Transverse colon (tissue), 4 donors: ENCODE measurements around the gene CEP89. TPM values are rescaled to one million over a fixed set of nuclear protein-coding genes. Genes with fewer than 3 reads are reported as not detected.

Experiments
- DNase-seq: peaks from one replicate; pipeline ENCODE4 v3.0.0-alpha.2; 2019
- H3K27ac ChIP-seq, 4 donors: fragments of 200-600 bp; sonication (generic); 2 replicates each; pipeline ENCODE4 v1.5.1; 2016 to 2018; ENCODE audit warnings: inconsistent platforms in 4 of 4
- H3K27me3 ChIP-seq: fragments of 200-600 bp; sonication (generic); 2 replicates; pipeline ENCODE4 v1.5.1; 2017; ENCODE audit warnings: inconsistent platforms
- H3K36me3 ChIP-seq, 4 donors: fragments of 200-600 bp; sonication (generic); 2 replicates each; pipeline ENCODE4 v1.5.1; 2017 to 2019; ENCODE audit warnings: inconsistent platforms in 4 of 4
- H3K4me1 ChIP-seq, 4 donors: fragments of 200-600 bp; sonication (generic); 2 replicates each; pipeline ENCODE4 v1.5.1; 2017 to 2020; ENCODE audit warnings: inconsistent platforms in 4 of 4
- H3K4me3 ChIP-seq, 4 donors: fragments of 200-600 bp; sonication (generic); 1 replicate in 1 of 4; 2 replicates in 3 of 4; pipeline versions ENCODE4 v1.5.1 to v1.6.1; 2017 to 2019; ENCODE audit warnings: inconsistent platforms in 4 of 4
- H3K9me3 ChIP-seq, 2 donors: fragments of 200-600 bp; sonication (generic); 2 replicates each; pipeline ENCODE4 v1.5.1; 2017 to 2019; ENCODE audit warnings: inconsistent platforms in 2 of 2
- CTCF ChIP-seq, 5 experiments: fragments of 200-600 bp in 3 of 5; fragments of 450-650 bp in 2 of 5; sonication (generic) in 3 of 5; IDR thresholded peaks; 1 replicate in 2 of 5; 2 replicates in 3 of 5; pipeline ENCODE4 v1.5.1; 2016 to 2017; ENCODE audit warnings: antibody characterized with exemption in 5 of 5, inconsistent platforms in 3 of 5, mild to moderate bottlenecking in 2 of 5, moderate library complexity in 1 of 5
- EP300 ChIP-seq: sonication (generic); formaldehyde crosslinking; IDR thresholded peaks from one replicate; pipeline ENCODE4 v1.6.1; 2017; ENCODE audit warnings: antibody characterized with exemption, low read depth
- POLR2A ChIP-seq: fragments of 450-650 bp; IDR thresholded peaks from one replicate; pipeline ENCODE4 v1.6.1; 2016; ENCODE audit warnings: antibody characterized with exemption, mild to moderate bottlenecking, moderate library complexity
- POLR2AphosphoS5 ChIP-seq, 3 donors: sonication (generic); formaldehyde crosslinking; IDR thresholded peaks; one replicate each; pipeline ENCODE4 v1.6.1; 2016; ENCODE audit warnings: antibody characterized with exemption in 3 of 3
- WGBS, 2 donors: methylation state at CpG; one replicate each; pipeline ENCODE4 v1.1.5; 2018; ENCODE audit warnings: low coverage in 1 of 2; 5-methylcytosine and 5-hydroxymethylcytosine counted together
- in situ Hi-C, 4 donors: fragments of 200-750 bp; cut with MboI; loops; one replicate each; pipeline versions ENCODE4 v1.15.0 to v1.15.1; 2017; ENCODE audit warnings: low sequenced_read_pairs in 3 of 4, low pct_ligation_motif_present in 1 of 4, low pct_unique_long_range_greater_than_20kb in 1 of 4
- intact Hi-C: fragments of 100-400 bp; cut with DNase I; formaldehyde crosslinking; loops from one replicate; pipeline ENCODE4 v1.15.1; 2023; ENCODE audit warnings: low total_unique reads
- total RNA-seq, 4 donors: library from RNA; depleted of rRNA; stranded (reverse); fragments of >200 nt; gene quantifications; one replicate each; pipeline ENCODE4 v1.1.0, GENCODE V29; 2016

CEP89 gene
- total RNA-seq, 4 donors from 2014 or later, result 4.5 to 39.6 (median 9.4) TPM

GRCh38 chr19:32919365-32919764 is 52.4 kb downstream of the CEP89 start:
- intact Hi-C loops (no loop called here), in situ Hi-C loops (no loop called here)
- H3K4me1 ChIP-seq, result peaks cover 0 to 7% (median 3%) of the 10 kb centered on the region in 4 donors
- TF ChIP-seq CTCF (IDR thresholded peaks at IDR 0.05) (no peak), POLR2A (no peak), POLR2AphosphoS5 (IDR thresholded peaks at IDR 0.05) (no peak)
- H3K27me3 ChIP-seq, result no peaks in the 10 kb centered on the region
- DNase-seq, result no peak
- no peak overlapping the region for H3K27ac ChIP-seq
- H3K36me3 ChIP-seq, result peaks cover 0 to 7% (median 0%) of the 10 kb centered on the region in 4 donors
- 79 to 90% methylated on average over 4 of the region's 4 CpGs for WGBS, 2 donors
- H3K4me3 ChIP-seq, result no peak overlapping the region
- H3K9me3 ChIP-seq, result no peaks in the 10 kb centered on the region

GRCh38 chr19:32917616-32917996 is 54.2 kb downstream of the CEP89 start:
- no peak overlapping the region for H3K27ac ChIP-seq
- intact Hi-C loops, result no loop called here
- no peaks in the 10 kb centered on the region for H3K9me3 ChIP-seq
- DNase-seq, result no peak
- H3K4me3 ChIP-seq, result no peak overlapping the region
- H3K27me3 ChIP-seq, result no peaks in the 10 kb centered on the region
- in situ Hi-C loops, result no loop called here
- WGBS, 2 donors, result 88 to 95% methylated on average over 4 to 8 of the region's 8 CpGs
- H3K4me1 ChIP-seq, result no peaks in the 10 kb centered on the region
- peaks cover 0 to 7% (median 0%) of the 10 kb centered on the region in 4 donors for H3K36me3 ChIP-seq
- TF ChIP-seq POLR2AphosphoS5 (IDR thresholded peaks at IDR 0.05) (no peak), POLR2A (no peak), CTCF (IDR thresholded peaks at IDR 0.05) (no peak), EP300 (no peak)

GRCh38 chr19:32916969-32917615 is 54.7 kb downstream of the CEP89 start:
- DNase-seq, result no peak
- H3K9me3 ChIP-seq, result no peaks in the 10 kb centered on the region
- no peak overlapping the region for H3K4me3 ChIP-seq
- no peak for TF ChIP-seq EP300
- TF ChIP-seq POLR2AphosphoS5 (IDR thresholded peaks at IDR 0.05), result no peak
- intact Hi-C loops (no loop called here), in situ Hi-C loops (no loop called here)
- H3K27ac ChIP-seq, result no peak overlapping the region
- whole genome bisulfite sequencing, 2 donors, result 76 to 90% methylated on average over 2 to 4 of the region's 4 CpGs
- H3K27me3 ChIP-seq, result no peaks in the 10 kb centered on the region
- peaks cover 0 to 2% (median 0%) of the 10 kb centered on the region in 4 donors for H3K4me1 ChIP-seq
- H3K36me3 ChIP-seq, result peaks cover 0 to 5% (median 0%) of the 10 kb centered on the region in 4 donors

DNA sequence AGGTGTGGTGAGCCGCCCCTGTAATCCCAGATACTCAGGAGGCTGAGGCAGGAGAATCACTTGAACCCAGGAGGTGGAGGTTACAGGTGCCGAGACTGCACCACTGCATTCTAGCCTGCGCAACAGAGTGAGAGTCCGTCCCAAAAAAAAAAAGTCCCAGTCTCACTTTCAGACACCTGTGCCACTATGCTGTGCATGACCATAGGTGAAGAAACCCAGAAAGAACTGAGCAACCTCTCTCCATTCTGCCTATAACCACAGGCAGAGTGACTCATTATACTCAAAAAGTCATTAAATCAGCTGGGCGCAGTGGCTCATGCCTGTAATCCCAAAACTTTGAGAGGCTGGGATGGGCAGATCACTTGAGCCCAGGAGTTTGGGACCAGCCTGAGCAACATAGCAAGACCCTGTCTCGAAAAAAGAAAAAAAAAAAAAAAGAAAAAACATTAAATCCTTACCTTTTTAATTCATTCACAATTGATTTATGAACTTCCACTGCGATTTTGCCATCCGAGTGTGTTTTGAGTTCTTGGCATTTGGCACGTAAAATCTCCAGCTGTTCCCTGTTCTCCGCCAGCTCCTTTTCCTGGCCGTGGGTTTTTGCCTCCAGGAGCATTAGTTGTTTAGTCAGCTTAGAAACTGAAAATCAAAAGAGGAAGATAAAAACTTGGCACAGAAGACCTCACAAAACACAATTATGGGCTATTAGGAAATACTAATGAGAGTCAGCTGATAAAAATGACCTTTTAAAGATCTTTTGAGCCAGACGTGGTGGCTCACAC is 56.7 kb downstream of the CEP89 start:
- peaks cover 0 to 2% (median 0%) of the 10 kb centered on the region in 4 donors for H3K4me1 ChIP-seq
- intact Hi-C loops, result no loop called here
- no peaks in the 10 kb centered on the region for H3K9me3 ChIP-seq
- no peaks in the 10 kb centered on the region for H3K36me3 ChIP-seq
- WGBS, 2 donors, result 87 to 90% methylated on average over 8 to 12 of the region's 12 CpGs
- TF ChIP-seq EP300, result no peak
- in situ Hi-C loops, result no loop called here
- H3K27ac ChIP-seq, result no peak overlapping the region
- H3K27me3 ChIP-seq, result no peaks in the 10 kb centered on the region
- DNase-seq, result no peak
- no peak overlapping the region for H3K4me3 ChIP-seq

- Histone ChIP-seq H3K36me3 (no peaks in the 10 kb centered on the region), H3K4me1 (peaks cover 0 to 2% (median 0%) of the 10 kb centered on the region in 4 donors), H3K4me3 (no peak overlapping the region), H3K27me3 (no peaks in the 10 kb centered on the region), H3K9me3 (no peaks in the 10 kb centered on the region), H3K27ac (no peak overlapping the region)
- intact Hi-C loops (no loop called here), in situ Hi-C loops (no loop called here)
- DNase-seq, result no peak
- 89% methylated on average over 4 of the region's 4 CpGs for WGBS, 2 donors
- TF ChIP-seq CTCF (IDR thresholded peaks at IDR 0.05) (no peak), EP300 (no peak), POLR2AphosphoS5 (IDR thresholded peaks at IDR 0.05) (no peak), POLR2A (no peak)
These were observed 60.3 kb downstream of the CEP89 start for GRCh38 chr19:32911467-32911866.
